Measurements from ENCODE around the gene SMIM24.

The SMIM24 gene

GRCh38 chr19:3516675-3517207, 36.4 kb upstream of the SMIM24 start:
- Histone ChIP-seq H3K36me3 (ENCODE audit: control insufficient read depth in 1 of 2, insufficient read depth in 2 of 2, low read length in 2 of 2) (peaks cover 51 to 55% of the 10 kb centered on the region in 2 experiments), H3K4ac (ENCODE audit: low read depth, low read length) (peak overlapping the region; percentile 37), H3K9me3 (ENCODE audit: insufficient read depth, low read depth, low read length) (peaks cover 3% of the 10 kb centered on the region), H3K79me1 (ENCODE audit: low read length) (peaks cover 4% of the 10 kb centered on the region), H3K27me3 (ENCODE audit: insufficient read depth, low read length) (no peaks in the 10 kb centered on the region), H2AFZ (ENCODE audit: insufficient read depth, low read length, poor library complexity) (peak overlapping the region; percentile 17), H3K9ac (ENCODE audit: low read length) (no peak overlapping the region), H3K4me2 (ENCODE audit: low read length) (no peak overlapping the region), H2BK12ac (ENCODE audit: low read length) (no peak overlapping the region), H2BK5ac (ENCODE audit: low read depth, low read length, poor library complexity) (no peak overlapping the region), H4K12ac (ENCODE audit: low read depth, low read length) (no peak overlapping the region), H3K27ac (ENCODE audit: low read depth, low read length) (no peak overlapping the region), H2BK120ac (ENCODE audit: insufficient read depth, low read length, poor library complexity) (no peak overlapping the region), H2AK5ac (ENCODE audit: low read length) (no peak overlapping the region), H3K4me1 (ENCODE audit: control insufficient read depth in 1 of 2, insufficient read depth in 2 of 2, low read length in 2 of 2) (peaks cover 20 to 32% of the 10 kb centered on the region in 2 experiments), H3K18ac (ENCODE audit: low read length) (no peak overlapping the region), H4K91ac (ENCODE audit: low read depth, low read length) (no peak overlapping the region), H3K23ac (ENCODE audit: low read length) (no peak overlapping the region), H3K4me3 (ENCODE audit: low read depth, low read length) (no peak overlapping the region), H3K14ac (ENCODE audit: low read length) (no peak overlapping the region), H4K8ac (ENCODE audit: low read depth, low read length) (no peak overlapping the region), H3K79me2 (ENCODE audit: control insufficient read depth, insufficient read depth, low read length, poor library complexity) (peaks cover 26% of the 10 kb centered on the region)
- DNase-seq, result no peak
- no CpG with 5 or more reads among the region's 15 CpGs for WGBS (ENCODE audit: extremely low coverage, insufficient coverage, insufficient read length)

- Histone ChIP-seq H3K18ac (ENCODE audit: low read length) (no peak overlapping the region), H3K36me3 (ENCODE audit: control insufficient read depth in 1 of 2, insufficient read depth in 2 of 2, low read length in 2 of 2) (peaks cover 59 to 63% of the 10 kb centered on the region in 2 experiments), H3K14ac (ENCODE audit: low read length) (no peak overlapping the region), H3K23ac (ENCODE audit: low read length) (no peak overlapping the region), H3K79me1 (ENCODE audit: low read length) (peaks cover 3% of the 10 kb centered on the region), H2BK5ac (ENCODE audit: low read depth, low read length, poor library complexity) (no peak overlapping the region), H4K12ac (ENCODE audit: low read depth, low read length) (no peak overlapping the region), H3K9ac (ENCODE audit: low read length) (no peak overlapping the region), H2AFZ (ENCODE audit: insufficient read depth, low read length, poor library complexity) (no peak overlapping the region), H2AK5ac (ENCODE audit: low read length) (no peak overlapping the region), H3K4me3 (ENCODE audit: low read depth, low read length) (no peak overlapping the region), H3K4me2 (ENCODE audit: low read length) (no peak overlapping the region), H3K27ac (ENCODE audit: low read depth, low read length) (no peak overlapping the region), H4K91ac (ENCODE audit: low read depth, low read length) (no peak overlapping the region), H3K9me3 (ENCODE audit: insufficient read depth, low read depth, low read length) (peaks cover 3% of the 10 kb centered on the region), H3K4ac (ENCODE audit: low read depth, low read length) (peak overlapping the region; percentile 47), H3K79me2 (ENCODE audit: control insufficient read depth, insufficient read depth, low read length, poor library complexity) (peaks cover 32% of the 10 kb centered on the region), H3K27me3 (ENCODE audit: insufficient read depth, low read length) (no peaks in the 10 kb centered on the region), H4K8ac (ENCODE audit: low read depth, low read length) (no peak overlapping the region), H2BK120ac (ENCODE audit: insufficient read depth, low read length, poor library complexity) (no peak overlapping the region), H2BK12ac (ENCODE audit: low read length) (no peak overlapping the region), H3K4me1 (ENCODE audit: control insufficient read depth in 1 of 2, insufficient read depth in 2 of 2, low read length in 2 of 2) (peaks cover 16 to 29% of the 10 kb centered on the region in 2 experiments)
- WGBS (ENCODE audit: extremely low coverage, insufficient coverage, insufficient read length), result no CpG with 5 or more reads among the region's 15 CpGs
- no peak for DNase-seq
Observed at GRCh38 chr19:3515891-3516422, 35.6 kb upstream of the SMIM24 start.

GRCh38 chr19:3514930-3515329, 34.6 kb upstream of the SMIM24 start:
- no peaks in the 10 kb centered on the region for H3K79me1 ChIP-seq (ENCODE audit: low read length)
- H3K9me3 ChIP-seq (ENCODE audit: insufficient read depth, low read depth, low read length), result peaks cover 3% of the 10 kb centered on the region
- no peak overlapping the region for H4K91ac ChIP-seq (ENCODE audit: low read depth, low read length)
- H3K4me2 ChIP-seq (ENCODE audit: low read length), result no peak overlapping the region
- H3K79me2 ChIP-seq (ENCODE audit: control insufficient read depth, insufficient read depth, low read length, poor library complexity), result peaks cover 39% of the 10 kb centered on the region
- no peak overlapping the region for H3K9ac ChIP-seq (ENCODE audit: low read length)
- peak overlapping the region; percentile 53 for H3K4ac ChIP-seq (ENCODE audit: low read depth, low read length)
- H4K12ac ChIP-seq (ENCODE audit: low read depth, low read length), result no peak overlapping the region
- no peak overlapping the region for H2AFZ ChIP-seq (ENCODE audit: insufficient read depth, low read length, poor library complexity)
- peaks cover 11 to 27% of the 10 kb centered on the region in 2 experiments for H3K4me1 ChIP-seq (ENCODE audit: control insufficient read depth in 1 of 2, insufficient read depth in 2 of 2, low read length in 2 of 2)
- no peak overlapping the region for H2AK5ac ChIP-seq (ENCODE audit: low read length)
- H2BK120ac ChIP-seq (ENCODE audit: insufficient read depth, low read length, poor library complexity), result no peak overlapping the region
- DNase-seq, result no peak
- H2BK5ac ChIP-seq (ENCODE audit: low read depth, low read length, poor library complexity), result no peak overlapping the region
- H3K23ac ChIP-seq (ENCODE audit: low read length), result no peak overlapping the region
- H3K4me3 ChIP-seq (ENCODE audit: low read depth, low read length), result no peak overlapping the region
- H3K36me3 ChIP-seq (ENCODE audit: control insufficient read depth in 1 of 2, insufficient read depth in 2 of 2, low read length in 2 of 2), result peaks cover 68 to 70% of the 10 kb centered on the region in 2 experiments
- no peak overlapping the region for H3K27ac ChIP-seq (ENCODE audit: low read depth, low read length)
- no peak overlapping the region for H3K18ac ChIP-seq (ENCODE audit: low read length)
- no peak overlapping the region for H4K8ac ChIP-seq (ENCODE audit: low read depth, low read length)
- H2BK12ac ChIP-seq (ENCODE audit: low read length), result no peak overlapping the region
- H3K14ac ChIP-seq (ENCODE audit: low read length), result no peak overlapping the region
- no peaks in the 10 kb centered on the region for H3K27me3 ChIP-seq (ENCODE audit: insufficient read depth, low read length)
- WGBS (ENCODE audit: extremely low coverage, insufficient coverage, insufficient read length), result no CpG with 5 or more reads among the region's 12 CpGs

- peaks cover 64% of the 10 kb centered on the region in 2 experiments for H3K36me3 ChIP-seq (ENCODE audit: control insufficient read depth in 1 of 2, insufficient read depth in 2 of 2, low read length in 2 of 2)
- H4K91ac ChIP-seq (ENCODE audit: low read depth, low read length), result no peak overlapping the region
- H3K4me1 ChIP-seq (ENCODE audit: control insufficient read depth in 1 of 2, insufficient read depth in 2 of 2, low read length in 2 of 2), result peaks cover 19 to 28% of the 10 kb centered on the region in 2 experiments
- H3K14ac ChIP-seq (ENCODE audit: low read length), result no peak overlapping the region
- H3K9me3 ChIP-seq (ENCODE audit: insufficient read depth, low read depth, low read length), result peaks cover 3% of the 10 kb centered on the region
- no peak overlapping the region for H2BK120ac ChIP-seq (ENCODE audit: insufficient read depth, low read length, poor library complexity)
- no peak overlapping the region for H2BK12ac ChIP-seq (ENCODE audit: low read length)
- H3K9ac ChIP-seq (ENCODE audit: low read length), result peak overlapping the region; percentile 29
- H3K79me1 ChIP-seq (ENCODE audit: low read length), result peaks cover 9% of the 10 kb centered on the region
- H3K27ac ChIP-seq (ENCODE audit: low read depth, low read length), result no peak overlapping the region
- no peak overlapping the region for H4K8ac ChIP-seq (ENCODE audit: low read depth, low read length)
- no peak overlapping the region for H2BK5ac ChIP-seq (ENCODE audit: low read depth, low read length, poor library complexity)
- DNase-seq, result no peak
- WGBS (ENCODE audit: extremely low coverage, insufficient coverage, insufficient read length), result no CpG with 5 or more reads among the region's 23 CpGs
- no peak overlapping the region for H3K4me2 ChIP-seq (ENCODE audit: low read length)
- no peak overlapping the region for H3K18ac ChIP-seq (ENCODE audit: low read length)
- H3K27me3 ChIP-seq (ENCODE audit: insufficient read depth, low read length), result no peaks in the 10 kb centered on the region
- no peak overlapping the region for H4K12ac ChIP-seq (ENCODE audit: low read depth, low read length)
- peaks cover 45% of the 10 kb centered on the region for H3K79me2 ChIP-seq (ENCODE audit: control insufficient read depth, insufficient read depth, low read length, poor library complexity)
- peak overlapping the region; percentile 14 for H3K4me3 ChIP-seq (ENCODE audit: low read depth, low read length)
- no peak overlapping the region for H3K23ac ChIP-seq (ENCODE audit: low read length)
- H3K4ac ChIP-seq (ENCODE audit: low read depth, low read length), result peak overlapping the region; percentile 82
- H2AFZ ChIP-seq (ENCODE audit: insufficient read depth, low read length, poor library complexity), result no peak overlapping the region
- no peak overlapping the region for H2AK5ac ChIP-seq (ENCODE audit: low read length)
Observed at GRCh38 chr19:3513229-3514140, 33.2 kb upstream of the SMIM24 start.
